Mucosa of gallbladder (tissue), 1 donor: ENCODE data around the gene PIK3R1. TPM values are rescaled to one million over a fixed set of nuclear protein-coding genes. Genes with fewer than 3 reads are reported as not detected.
"Not testable (repeated sequence)": the region's sequence is repeated elsewhere in the genome, so short reads cannot be mapped to it uniquely, and the experiment has no call there.

ENCODE experiments used
- DNase-seq: peaks from one replicate; pipeline ENCODE4 v3.0.0-alpha.2; 2020; ENCODE audit warnings: low spot score
- total RNA-seq: library from RNA; stranded (reverse); gene quantifications from one replicate; pipeline ENCODE4 v1.2.1, GENCODE V29; 2021
- donor health status: DM: no; HTN: no; CAD: no.

PIK3R1 gene
- total RNA-seq, 1 donor from 2014 or later, result 125 TPM

GRCh38 chr5:68193481-68194036 lies 22.0 kb upstream of the PIK3R1 start:
- DNase-seq, result no peak

- no peak for DNase-seq
Observed at GRCh38 chr5:68194386-68194785, 21.2 kb upstream of the PIK3R1 start.

GRCh38 chr5:68195137-68195536 lies 20.4 kb upstream of the PIK3R1 start:
- no peak for DNase-seq

- peak; percentile 32 for DNase-seq
Observed at GRCh38 chr5:68196876-68197275, 18.7 kb upstream of the PIK3R1 start.

GRCh38 chr5:68200288-68200687 lies 15.3 kb upstream of the PIK3R1 start:
- DNase-seq, result no peak

- DNase-seq, result not testable (repeated sequence)
Observed at GRCh38 chr5:68210654-68211053, 4.9 kb upstream of the PIK3R1 start.

- DNase-seq, result no peak
Observed at GRCh38 chr5:68214482-68215207, 911 bp upstream of the PIK3R1 start.

GRCh38 chr5:68215898-68216244 lies 315 bp downstream of the PIK3R1 start:
- no peak for DNase-seq

GRCh38 chr5:68216245-68217046 lies 890 bp downstream of the PIK3R1 start:
- DNase-seq, result no peak

GRCh38 chr5:68217047-68217355 lies 1.4 kb downstream of the PIK3R1 start:
- DNase-seq, result no peak

GRCh38 chr5:68217528-68217927 lies 2.0 kb downstream of the PIK3R1 start:
- DNase-seq, result no peak

- DNase-seq, result no peak
Observed at GRCh38 chr5:68219161-68219816, 3.7 kb downstream of the PIK3R1 start.

GRCh38 chr5:68220260-68220659 lies 4.7 kb downstream of the PIK3R1 start:
- DNase-seq, result no peak

- DNase-seq, result no peak
Observed at GRCh38 chr5:68220914-68221313, 5.4 kb downstream of the PIK3R1 start.

GRCh38 chr5:68221488-68221887 lies 5.9 kb downstream of the PIK3R1 start:
- DNase-seq, result no peak

GRCh38 chr5:68222310-68222709 lies 6.8 kb downstream of the PIK3R1 start:
- DNase-seq, result no peak

- no peak for DNase-seq
Observed at GRCh38 chr5:68222824-68223354, 7.3 kb downstream of the PIK3R1 start.

- no peak for DNase-seq
Observed at GRCh38 chr5:68223904-68224303, 8.3 kb downstream of the PIK3R1 start.

GRCh38 chr5:68224509-68225187 lies 9.1 kb downstream of the PIK3R1 start:
- DNase-seq, result no peak

- peak; percentile 81 for DNase-seq
Observed at GRCh38 chr5:68225188-68225910, 9.8 kb downstream of the PIK3R1 start.

- DNase-seq, result peak; percentile 70
Observed at GRCh38 chr5:68225911-68226545, 10.5 kb downstream of the PIK3R1 start.
